Stimulated activated CD4-positive, alpha-beta T cell treated with anti-CD3 and anti-CD28 coated beads, Interleukin-4, amount 100 ng/mL, for 24 hours (primary cell): Measurements from ENCODE around the gene PIGV.
A peak's percentile ranks its signal among the peaks of the same experiment; 100 is the strongest.
"Not testable (repeated sequence)": the region's sequence is repeated elsewhere in the genome, so short reads cannot be mapped to it uniquely, and the experiment has no call there.

Experiments used
- DNase-seq: peaks from one replicate; pipeline ENCODE4 v3.0.0-alpha.2; 2020

PIGV gene

DNA sequence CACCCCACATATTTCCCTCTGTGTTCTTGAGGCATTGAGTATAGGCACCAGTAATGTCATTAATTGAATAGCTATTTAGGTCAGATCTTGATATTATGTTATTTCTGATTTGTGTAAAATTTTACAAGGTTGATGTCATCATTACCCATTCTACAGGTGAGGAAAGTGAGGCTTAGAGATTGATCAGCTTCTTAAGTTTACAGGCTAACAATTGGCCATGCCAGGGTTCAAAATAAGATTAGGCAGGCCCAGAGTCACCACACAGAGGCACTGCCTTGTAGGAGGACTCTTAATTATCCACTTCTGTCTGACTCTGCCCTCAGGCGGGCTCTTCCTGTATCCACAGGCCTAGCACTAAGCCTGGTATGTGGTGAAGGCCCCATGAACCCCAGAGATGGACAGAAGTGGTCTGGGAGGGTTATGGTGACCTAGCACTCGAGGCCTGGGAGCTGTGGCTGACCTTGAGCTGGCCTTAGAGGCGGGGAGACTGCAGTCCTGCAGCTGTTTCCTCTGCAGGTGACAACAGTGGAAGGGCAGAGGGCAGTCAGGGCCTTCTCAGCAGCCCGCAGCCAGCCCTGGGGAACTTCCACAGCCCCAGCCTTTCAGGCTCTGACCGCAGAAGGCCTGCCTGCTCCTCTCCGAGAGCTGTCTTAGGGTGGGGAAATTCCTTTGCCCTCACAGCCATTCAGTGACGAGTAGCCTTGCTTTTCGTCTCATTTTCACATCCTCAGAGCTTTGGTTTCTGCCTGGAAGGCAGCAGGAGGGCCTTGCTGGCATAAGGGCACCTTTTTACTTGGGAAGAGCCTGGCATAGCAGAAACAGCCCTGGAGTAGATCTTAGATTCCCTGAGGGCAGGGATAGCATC, 51.0 kb downstream of the PIGV start:
- DNase-seq: peak; percentile 72

DNA sequence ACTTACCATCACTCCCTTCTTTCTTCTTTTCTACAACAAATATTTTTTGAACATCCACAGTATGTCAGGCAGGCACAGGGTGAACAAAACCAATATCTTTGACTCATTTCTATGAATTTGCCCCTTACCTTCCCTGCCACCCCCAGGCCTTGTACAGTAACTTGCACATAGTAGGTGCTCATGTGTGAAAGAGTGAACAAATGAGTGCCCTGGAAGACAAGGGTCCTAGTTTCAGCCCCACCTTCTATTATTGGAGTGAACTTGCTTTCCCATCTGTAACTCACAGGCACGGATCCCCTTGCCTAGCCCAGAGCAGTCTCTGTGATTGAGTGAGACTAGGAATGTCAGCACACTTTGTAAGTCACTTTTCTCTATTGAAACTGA, 51.6 kb downstream of the PIGV start:
- DNase-seq: no peak

DNA sequence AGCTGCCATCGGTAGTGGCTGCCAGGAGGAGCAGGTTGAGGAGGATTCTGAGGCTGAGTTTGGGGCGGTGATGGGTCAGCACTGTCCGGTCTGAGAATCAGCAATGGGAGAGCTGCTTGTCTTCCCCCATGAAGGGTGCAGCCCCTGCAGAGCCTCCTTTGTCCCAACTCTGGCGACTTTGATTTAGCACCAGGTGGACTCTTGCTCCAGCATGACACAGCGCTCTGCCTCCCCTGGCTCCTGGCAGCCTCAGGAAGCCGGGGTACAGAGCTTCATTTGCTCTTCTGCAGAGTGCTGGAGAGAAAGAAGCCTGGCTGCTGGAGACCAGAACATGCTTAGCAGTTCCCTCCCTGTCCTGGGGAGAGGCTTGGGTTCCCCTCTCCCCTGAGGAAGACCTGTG, 52.0 kb downstream of the PIGV start:
- DNase-seq: no peak

DNA sequence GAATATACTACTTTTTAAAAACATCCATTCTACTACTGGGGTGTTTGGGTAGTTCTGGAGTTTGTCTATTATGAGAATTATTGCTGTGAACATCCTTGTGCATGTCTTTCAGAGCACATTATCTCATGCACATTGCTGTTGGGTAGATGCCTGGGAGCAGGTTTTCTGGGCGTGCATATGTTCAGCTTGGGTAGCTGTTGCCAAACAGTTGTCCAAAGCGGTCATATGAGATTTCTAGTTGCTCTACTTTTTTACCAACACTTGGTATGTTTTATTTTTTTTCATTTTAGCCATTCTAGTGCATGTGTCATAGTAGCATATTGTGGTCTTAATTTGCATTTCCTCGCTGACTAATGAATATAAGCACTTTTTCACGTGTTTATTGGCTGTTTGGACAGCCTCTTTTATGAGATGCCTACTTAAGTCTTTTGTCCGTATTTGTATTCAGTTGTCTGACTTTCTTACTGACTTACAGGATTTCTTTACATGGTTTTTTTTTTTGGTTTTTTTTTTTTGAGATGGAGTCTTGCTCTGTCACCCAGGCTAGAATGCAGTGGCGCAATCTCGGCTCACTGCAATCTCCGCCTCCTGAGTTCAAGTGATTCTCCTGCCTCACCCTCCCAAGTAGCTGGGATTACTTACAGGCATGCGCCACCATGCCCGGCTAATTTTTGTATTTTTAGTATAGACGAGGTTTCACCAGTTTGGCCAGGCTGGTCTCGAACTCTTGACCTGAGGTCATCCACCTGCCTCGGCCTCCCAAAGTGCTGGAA, 56.9 kb downstream of the PIGV start:
- DNase-seq: no peak

DNA sequence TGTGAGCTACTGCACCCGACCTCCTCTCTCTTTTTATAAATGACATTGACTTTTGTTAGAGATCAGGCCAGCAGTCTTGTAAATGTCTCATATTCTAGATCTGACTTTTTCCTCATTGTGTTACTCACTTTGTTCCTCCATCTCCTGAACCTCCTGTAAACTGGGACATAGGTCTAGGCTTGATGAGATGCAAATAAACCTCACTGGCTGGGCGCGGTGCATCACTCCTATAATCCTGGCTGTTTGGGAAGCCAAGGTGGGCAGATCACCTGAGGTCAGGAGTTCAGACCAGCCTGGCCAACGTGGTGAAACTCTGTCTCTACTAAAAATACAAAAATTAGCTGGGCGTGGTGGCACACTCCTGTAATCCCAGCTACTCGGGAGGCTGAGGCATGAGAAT, 60.1 kb downstream of the PIGV start:
- not testable (repeated sequence) for DNase-seq
